Right renal cortex interstitium (tissue), 3 donors: Measurements from ENCODE around the gene INAVA. TPM values are rescaled to one million over a fixed set of nuclear protein-coding genes. Genes with fewer than 3 reads are reported as not detected.
"Not testable (repeated sequence)": the region's sequence is repeated elsewhere in the genome, so short reads cannot be mapped to it uniquely, and the experiment has no call there.

Experiments
- DNase-seq, 3 donors: peaks; one replicate each; pipeline ENCODE4 v3.0.0-alpha.2; 2013; ENCODE audit warnings: low read depth in 3 of 3, low spot score in 2 of 3
- polyA plus RNA-seq, 3 donors: library from polyadenylated mRNA; unstranded; fragments of 120-200 nt; gene quantifications; one replicate each; pipeline ENCODE4 v1.2.1, GENCODE V29; 2013; ENCODE audit not compliant: insufficient read length in 3 of 3

INAVA gene
- polyA plus RNA-seq, 3 donors = 30.5 to 37.8 (median 33.0) TPM

DNA sequence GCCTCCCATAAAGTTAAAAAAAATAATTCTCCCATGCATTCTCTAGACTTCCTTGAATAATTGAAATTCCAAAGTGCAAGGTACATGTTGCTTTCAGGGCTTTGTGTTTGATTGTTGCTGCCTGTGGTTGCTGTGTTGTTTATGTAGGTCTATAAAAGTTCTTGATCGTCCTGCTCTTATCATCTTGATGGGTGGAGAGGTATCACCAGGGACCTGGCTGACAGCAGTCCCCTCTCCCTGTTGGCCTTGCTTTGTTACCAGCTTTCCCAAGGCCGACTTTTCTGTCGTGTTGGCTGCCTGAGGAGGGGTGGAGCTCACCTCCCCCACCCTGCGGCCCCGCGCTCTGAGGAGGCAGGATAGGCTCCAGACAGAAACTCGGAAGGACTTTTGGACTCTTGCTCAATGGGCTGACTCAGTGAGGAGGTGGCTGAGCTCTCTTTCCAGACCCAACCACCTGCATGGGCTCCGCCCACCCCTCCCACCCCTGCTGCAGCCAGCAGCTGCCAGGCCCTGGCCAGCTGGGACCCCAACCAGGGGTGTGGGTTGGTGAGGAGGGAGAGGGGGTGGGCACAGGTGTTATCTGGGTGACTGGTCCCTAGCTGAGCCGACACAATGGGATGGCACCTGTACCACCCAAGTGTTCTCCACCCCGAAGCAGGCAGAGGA is 2.0 kb downstream of the INAVA start:
- DNase-seq = no peak

DNA sequence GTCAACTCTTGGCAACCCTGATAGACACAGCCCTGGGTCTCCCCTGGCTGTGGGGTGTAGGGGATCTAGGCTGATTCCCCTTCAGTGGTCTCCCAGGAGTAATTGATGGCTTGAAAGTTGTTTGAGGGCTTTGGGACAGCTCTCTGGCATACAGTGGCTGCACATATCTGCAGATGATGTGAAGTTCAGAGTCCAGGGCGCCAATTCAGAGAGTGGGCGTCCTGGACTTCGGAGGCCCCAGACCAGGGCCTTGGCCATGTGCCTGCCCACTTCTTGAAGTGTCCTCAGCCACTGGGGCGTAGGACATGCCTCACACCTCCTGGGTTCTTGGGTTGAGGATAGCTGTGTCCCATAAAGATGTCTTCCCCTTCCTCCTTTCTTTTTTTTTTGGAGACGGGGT is 2.6 kb downstream of the INAVA start:
- no peak for DNase-seq

DNA sequence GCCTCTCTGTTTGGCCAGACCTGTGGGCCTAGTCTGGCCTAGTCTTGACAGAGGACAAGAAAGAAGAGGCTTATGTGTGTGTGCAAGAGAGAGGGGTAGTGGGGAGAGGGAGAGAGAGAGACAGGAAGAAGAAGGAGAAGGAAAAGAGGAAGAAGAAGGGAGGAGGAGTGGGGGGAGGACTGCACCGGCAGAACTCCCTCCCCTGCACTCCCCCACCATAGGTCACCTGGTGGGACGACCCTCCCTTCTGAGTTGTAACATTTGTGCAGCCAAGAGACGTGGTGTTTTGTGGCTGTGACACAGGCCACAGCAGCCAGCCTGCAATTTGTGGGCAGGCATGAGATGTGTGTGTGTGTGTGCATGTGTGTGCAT is 4.3 kb downstream of the INAVA start:
- no peak for DNase-seq

DNA sequence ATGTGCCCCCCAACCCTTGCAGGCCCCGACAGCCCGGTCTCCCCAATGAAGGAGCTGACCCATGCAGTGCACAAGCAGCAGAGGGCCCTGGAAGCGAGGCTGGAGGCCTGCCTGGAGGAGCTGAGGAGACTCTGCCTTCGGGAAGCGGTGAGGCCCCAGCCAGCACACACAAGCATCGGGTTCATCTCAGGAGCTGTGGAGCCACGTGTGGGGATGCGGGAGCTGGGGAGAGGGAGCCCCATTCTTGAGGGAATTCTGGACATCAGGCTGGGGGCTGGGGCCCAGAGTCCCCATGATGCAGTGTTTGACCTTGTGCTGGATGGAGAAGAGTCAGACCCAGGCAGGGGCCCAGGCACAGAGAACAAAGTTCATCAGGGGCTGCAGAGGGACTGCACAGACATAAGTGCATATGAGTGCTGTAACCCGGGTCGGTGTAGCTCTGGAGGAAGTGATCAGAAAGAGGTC is 4.8 kb downstream of the INAVA start:
- no peak for DNase-seq

DNA sequence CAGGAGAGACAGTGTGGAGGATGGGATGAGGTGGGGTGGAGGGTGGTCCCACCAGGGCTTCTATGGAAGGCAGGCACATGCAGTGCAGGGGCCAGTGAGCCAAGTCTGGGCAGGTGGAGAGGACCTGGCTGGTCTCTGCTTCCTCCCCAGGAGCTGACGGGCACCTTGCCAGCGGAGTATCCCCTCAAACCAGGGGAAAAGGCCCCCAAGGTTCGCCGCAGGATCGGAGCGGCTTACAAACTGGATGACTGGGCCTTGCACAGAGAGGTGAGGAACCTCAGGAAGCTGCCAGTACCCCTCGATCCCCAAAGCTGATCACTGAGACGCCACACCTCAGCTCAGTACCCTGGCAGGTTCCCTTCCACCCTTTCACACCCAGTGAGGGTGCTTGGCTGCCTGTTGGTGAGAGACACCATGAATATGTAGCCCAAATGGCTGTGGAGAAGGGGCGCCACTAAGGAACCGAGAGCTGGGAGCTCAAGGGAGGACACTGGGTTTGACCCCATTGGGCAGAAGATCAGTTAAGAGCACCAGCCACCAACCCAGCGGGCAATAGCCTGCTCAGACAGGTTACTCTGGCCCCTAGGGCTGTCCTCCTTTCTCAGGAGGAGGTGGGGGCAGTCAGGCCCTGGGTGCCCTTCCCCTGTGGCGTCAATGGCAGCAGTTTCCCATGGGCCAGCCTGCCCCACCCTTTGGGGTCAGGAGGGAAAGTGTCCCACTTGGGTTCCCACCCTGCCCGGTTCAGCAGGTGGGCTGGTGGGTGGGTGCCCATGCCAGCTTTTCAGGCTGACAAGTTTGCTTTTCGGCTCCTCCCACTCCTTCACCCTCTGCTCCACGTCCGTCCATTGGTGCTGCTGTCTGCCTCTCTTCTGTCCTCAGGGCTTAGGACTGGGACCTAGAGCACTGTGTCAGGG is 5.5 kb downstream of the INAVA start:
- no peak for DNase-seq

DNA sequence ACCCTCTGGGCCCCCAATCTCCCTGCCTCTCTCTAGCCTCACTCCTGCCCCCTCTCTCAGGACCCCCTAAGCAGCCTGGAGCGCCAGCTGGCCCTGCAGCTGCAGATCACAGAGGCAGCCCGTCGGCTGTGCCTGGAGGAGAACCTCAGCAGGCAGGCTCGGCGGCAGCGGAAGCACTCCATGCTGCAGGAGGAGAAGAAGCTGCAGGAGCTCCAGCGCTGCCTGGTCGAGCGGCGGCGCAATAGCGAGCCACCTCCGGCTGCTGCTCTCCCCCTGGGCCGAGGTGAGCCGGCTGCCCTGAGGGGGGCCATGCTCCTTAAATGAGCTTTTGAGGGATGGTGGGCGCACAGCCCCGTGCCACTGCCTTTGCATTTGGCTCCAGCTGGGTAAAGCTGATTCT is 6.2 kb downstream of the INAVA start:
- DNase-seq = no peak

DNA sequence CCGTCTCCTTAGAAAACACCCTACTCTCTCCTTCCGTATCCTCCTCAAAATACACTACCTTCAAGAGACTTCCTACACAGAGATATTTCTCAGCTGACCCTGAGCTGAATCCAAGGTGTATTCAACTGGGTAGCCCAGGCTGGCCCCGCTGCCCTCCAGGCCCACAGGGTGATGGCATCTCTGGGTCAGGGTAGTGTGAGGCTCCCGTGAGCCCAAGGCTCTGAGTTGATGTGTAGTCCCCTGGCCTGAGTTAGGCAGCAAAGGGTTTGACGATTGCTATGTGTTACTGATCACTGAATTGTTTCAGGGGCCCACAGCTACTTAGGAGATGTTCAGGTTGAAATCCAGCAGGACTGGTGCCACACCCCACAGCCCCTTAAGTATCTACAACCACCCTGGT is 6.7 kb downstream of the INAVA start:
- DNase-seq = no peak

DNA sequence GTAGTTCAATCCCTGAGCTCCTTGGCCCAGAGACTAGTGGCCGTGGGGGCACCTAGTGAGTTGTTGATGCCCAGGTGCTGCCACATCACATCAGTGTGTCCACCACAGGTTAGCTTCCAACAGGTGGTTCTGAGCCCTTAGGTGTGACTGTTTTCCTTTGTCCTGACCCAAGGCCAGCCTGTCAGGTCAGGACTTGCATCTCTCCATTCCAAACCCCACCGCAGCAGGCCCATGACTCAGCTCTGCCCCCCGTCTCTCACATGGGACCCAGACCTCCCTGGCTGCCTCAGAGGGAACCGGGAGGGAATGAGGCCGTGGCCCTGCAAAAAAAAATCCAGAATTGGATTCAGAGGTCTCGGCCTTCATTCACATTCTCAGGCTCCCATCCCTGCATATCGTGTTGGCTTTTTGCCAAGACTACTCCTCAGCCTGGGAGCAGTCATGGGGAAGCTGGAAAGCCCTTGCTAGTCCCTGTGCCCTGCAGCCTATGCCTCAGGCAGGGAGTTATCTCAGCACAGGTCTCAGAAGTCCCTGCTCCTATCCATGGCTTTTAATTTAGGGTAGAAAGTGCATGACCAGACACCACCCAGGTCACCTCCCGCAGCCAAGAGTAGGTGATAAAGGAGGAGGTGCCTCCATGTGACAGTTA is 7.2 kb downstream of the INAVA start:
- no peak for DNase-seq

DNA sequence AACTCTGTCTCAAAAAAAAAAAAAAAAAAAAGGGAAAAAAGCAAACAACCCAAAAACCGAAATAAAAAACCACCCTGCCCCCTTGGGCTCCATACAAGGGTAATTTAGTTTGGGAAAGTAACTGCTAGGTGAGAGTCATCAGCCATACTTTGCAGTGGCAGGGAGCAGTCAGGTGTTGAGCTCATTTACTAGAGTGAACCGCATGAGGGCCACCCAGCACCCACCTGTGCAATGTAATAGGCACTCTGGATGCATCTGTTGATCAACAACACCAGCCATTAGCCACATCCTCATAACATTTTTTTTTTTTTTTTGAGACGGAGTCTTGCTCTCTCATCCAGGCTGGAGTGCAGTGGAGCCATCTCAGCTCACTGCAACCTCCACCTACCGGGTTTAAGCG is 9.1 kb downstream of the INAVA start:
- no peak for DNase-seq

DNA sequence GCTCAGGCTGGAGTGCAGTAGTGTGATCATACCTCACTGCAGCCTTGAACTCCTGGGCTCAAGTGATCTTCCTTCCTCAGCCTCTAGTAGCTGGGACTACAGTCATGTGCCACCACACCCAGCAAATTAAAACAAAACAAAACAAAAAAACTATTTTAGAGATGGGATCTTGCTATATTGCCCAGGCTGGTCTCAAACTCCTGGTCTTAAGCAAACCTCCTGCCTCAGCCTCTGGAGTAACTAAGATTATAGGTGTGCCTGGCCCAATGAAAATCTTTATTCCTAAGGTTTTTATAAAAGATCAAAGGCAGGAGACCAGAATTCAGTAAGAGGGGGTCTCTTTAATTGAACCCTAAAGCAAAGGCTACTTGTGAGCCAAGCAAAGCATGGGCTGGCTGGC is 10.1 kb downstream of the INAVA start:
- no peak for DNase-seq

DNA sequence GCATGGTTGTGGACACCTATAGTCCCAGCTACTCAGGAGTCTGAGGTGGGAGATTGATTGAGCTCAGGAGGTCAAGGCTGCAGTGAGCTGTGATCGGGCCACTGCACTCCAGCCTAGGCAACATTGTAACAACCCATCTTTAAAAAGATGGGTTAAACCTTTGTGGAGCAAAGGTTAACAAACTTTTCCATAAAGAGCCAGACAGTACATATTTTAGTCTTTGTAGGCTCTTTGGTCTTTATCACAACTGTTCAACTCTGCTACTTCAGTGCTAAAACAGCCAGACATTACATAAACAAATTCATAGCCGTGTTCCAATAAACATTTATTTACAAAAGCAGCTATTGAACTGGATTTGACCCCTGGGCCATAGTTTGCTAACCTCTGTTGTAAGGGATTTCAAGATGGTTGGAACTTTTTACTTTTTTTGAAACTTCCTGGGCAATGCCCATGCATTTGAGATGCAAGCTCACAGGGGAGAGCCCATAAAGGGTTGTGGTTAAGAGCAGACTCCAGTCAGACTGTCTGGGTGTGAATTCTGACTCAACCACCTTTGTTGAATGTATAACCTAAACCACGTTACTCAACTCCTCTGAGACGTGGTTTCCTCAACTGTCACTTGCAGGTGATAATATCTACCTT is 10.8 kb downstream of the INAVA start:
- DNase-seq = no peak

DNA sequence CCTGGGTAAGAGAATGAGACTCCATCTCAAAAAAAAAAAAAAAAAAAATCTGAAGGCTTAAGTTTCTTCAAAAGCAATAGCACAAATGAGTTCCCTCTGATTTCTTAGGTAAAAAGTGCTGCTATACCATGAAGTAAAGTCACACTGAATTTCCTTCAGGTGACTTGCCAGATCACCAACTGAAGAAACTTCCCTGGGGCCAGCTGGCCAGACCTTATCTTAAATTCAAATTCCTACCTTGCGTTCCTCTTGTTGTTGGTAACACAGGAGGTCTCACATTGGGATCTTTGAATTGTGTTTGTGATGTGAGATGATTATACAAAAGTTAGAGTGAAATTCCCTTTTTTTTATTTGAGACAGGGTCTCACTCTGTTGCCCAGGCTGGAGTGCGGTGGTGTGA is 11.8 kb downstream of the INAVA start:
- no peak for DNase-seq

DNA sequence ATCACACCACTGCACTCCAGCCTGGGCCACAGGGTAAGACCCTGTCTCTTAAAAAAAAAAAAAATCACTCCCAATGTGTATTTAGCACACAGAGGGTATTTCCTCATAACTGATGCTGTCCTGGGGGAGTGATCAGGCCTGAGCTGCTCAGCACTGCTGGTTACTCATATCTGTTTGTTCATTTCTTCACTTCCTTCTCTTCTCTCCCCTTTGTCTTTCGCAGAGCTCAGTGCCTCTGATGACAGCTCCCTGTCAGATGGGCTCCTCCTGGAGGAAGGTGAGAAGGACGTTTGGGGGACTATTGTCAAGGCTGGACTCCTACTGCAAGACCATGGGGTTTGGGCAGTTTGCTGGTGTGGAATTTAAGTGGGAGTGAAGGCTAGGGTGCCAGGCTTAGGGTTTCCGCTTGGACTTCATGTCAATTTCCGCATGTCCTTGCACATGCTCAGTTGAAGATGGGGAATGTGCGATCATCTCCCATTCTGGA is 13.0 kb downstream of the INAVA start:
- no peak for DNase-seq

DNA sequence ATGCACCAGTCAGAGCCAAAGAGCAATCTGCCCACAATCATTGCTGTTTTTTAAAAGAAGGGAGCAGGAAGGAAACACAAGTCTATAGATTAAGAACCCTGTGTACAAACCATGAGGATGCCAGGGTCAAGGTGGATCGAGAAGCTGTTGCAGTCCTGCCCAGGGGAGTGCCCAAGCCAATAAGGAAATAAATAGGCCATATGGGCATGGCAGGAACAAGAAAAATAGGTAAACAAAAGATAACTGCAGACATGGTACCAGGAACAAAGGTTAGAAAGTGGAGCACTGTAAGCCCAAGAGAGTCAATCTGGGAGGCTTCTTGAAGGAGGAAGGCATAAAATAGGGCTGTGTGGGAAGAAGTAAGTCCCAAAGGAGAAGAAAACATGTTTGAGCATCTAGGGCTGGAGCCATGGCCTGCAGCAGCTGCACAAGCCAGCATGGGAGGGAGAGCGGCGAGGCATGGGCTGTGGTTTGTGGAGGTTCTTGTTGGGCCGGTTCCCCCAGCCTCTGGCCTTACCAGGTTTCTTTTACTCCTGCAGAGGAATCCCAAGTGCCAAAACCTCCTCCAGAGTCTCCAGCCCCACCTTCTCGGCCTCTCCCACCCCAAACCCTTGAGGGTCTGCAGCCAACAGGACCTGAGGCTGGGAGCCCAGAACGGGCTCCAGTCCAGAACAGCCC is 13.6 kb downstream of the INAVA start:
- DNase-seq = no peak

DNA sequence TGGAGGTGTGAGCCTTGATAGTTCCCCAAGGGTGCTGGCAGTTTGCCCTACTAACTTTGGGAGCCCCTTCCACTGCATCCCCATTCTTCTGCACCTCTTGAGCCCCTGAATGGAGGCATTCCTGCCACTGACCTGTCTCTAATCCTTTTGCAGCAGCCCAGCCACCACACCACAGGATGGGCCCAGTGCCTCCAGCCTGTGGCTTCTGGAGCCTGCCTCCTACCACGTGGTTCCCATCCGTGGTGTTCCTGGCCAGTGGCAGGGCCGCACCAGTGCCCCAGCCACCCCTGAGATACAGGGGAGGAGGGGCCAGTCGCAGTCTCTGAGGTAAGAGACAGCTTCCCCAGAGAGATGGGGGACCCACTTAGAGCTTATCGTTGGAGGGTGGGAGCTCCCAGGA is 14.4 kb downstream of the INAVA start:
- DNase-seq = no peak

DNA sequence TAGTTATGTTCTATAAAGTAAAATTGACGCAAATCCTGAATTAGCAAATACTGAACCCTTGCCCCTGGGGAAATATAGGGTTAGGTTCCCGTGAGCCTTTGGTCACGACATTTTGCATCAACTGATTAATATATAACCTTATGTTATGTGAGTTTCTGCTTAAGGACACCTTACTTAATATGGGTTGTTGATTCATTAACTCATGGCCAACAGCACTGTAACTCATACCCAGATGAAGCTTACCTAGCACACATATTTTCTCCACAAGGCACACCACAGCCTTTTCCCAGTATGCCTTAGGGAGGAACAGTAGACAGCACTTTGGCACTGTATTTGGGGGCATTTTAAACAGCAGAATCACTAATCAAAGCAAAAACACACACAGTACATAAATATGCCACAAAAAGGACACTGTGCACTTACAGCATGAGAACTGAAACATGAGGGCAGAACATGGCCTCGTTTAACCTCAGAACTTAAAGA is 15.1 kb downstream of the INAVA start:
- no peak for DNase-seq

DNA sequence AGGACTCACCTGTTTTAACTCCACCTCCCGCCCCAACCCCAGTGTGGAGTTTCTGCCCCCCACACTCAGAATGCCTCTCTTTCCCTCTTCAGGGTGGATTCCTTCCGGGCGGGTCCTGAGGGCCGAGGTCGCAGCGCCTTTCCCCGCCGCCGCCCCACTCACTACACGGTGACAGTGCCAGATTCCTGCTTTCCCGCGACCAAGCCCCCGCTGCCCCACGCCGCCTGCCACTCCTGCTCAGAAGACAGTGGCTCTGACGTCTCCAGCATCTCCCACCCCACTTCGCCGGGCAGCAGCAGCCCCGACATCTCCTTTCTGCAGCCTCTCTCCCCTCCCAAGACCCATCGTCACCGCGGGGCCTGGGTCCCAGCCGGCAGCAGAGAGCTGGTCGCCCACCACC is 16.7 kb downstream of the INAVA start:
- no peak for DNase-seq

DNA sequence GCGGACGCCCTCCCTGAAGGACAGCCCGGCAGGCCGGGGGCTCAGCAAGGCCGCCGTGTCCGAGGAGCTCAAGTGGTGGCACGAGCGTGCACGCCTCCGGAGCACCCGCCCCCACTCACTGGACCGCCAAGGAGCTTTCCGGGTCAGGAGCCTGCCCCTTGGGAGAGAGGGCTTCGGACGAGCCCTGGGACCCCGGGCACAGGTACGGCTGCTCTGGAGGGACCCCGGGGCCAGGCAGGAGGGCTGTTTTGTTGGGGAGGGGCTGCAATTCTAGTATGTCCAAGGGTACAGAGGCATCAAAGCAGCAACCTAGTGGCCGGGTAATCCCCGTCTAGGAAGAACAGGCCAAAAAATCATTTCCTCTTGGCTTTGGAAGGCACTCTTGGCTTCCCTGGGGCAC is 17.2 kb downstream of the INAVA start:
- not testable (repeated sequence) for DNase-seq

DNA sequence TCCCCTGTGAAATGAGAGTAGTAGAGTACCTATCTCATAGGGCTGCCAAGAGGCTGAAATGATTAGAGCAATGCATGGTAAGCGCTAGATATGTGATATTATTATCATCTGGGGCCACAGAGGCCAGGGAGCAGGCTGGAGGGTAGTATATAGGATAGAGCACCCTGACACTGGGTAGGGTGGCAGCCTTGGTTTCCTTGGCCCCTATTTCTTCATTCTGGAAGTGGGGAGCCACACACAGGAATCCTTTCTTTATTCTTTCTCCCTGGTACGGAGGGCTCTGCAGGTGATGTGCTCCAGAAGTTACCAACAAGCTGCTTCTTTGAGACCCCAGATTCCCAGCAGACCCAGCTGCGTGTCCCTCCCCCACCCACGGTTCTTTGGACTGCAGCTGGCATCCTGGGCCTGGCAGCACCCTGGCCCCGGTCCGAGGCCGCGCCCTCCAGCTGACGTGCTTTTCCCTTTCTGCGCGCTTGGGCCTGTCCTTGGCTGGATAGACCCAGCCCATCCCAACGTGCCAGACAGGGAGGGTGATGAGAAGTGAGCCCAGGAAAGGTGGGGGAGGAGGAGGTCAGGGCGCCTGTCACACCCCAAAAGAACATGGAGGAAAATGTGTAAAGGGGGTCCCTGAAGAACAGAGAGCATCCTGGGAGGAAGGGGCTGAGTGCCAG is 18.2 kb downstream of the INAVA start:
- no peak for DNase-seq

DNA sequence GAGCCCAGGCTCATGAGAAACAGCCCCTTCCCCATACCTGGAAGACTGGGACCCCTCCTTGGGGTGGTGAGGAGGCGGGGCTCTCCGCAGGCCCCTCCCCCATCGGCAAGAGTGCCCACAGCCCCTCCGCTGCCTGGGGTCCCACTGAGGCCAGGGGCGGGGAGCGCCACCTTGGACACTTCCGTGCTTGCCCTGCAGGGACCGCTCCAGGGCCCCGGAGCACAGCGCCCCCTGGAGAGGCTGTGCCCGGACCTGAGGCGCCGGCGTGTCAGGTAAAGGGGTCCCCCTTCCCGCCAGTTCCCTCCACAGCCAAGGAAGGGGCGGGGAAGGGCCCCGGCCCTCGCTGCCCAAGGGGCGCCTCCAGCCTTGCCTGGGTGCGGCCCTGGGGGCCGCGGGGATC is 21.5 kb downstream of the INAVA start:
- no peak for DNase-seq
